Stimulated activated CD4-positive, alpha-beta T cell treated with anti-CD3 and anti-CD28 coated beads, Interleukin-15, amount 100 ng/mL, for 48 hours (primary cell): ENCODE measurements around the gene ERCC2.

Experiments used
- DNase-seq, 2 donors: peaks; one replicate each; pipeline ENCODE4 v3.0.0-alpha.2; 2020; ENCODE audit warnings: low read depth in 2 of 2

Gene ERCC2

GRCh38 chr19:45401815-45402214, 31.4 kb upstream of the ERCC2 start:
- DNase-seq, result no peak

DNA sequence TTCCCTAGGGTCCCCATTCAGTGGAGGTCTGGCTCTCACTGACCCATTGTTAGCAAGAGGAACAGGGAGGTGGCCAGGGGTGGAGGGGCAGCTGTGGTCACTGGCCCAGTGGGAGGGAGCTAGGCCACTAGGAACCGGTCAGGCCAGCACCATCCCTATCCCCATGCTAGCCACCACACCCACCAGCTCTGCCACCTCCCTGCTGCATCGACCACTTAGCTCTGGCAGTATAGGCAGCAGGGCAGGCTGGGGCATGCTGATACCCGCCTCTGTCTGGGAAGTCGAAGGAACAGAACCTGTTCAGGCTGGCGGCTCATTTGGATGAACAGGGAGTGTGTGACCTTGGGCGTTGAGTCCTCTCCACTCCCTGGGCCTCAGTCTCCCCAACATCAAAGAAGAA, 29.8 kb upstream of the ERCC2 start:
- no peak for DNase-seq

DNA sequence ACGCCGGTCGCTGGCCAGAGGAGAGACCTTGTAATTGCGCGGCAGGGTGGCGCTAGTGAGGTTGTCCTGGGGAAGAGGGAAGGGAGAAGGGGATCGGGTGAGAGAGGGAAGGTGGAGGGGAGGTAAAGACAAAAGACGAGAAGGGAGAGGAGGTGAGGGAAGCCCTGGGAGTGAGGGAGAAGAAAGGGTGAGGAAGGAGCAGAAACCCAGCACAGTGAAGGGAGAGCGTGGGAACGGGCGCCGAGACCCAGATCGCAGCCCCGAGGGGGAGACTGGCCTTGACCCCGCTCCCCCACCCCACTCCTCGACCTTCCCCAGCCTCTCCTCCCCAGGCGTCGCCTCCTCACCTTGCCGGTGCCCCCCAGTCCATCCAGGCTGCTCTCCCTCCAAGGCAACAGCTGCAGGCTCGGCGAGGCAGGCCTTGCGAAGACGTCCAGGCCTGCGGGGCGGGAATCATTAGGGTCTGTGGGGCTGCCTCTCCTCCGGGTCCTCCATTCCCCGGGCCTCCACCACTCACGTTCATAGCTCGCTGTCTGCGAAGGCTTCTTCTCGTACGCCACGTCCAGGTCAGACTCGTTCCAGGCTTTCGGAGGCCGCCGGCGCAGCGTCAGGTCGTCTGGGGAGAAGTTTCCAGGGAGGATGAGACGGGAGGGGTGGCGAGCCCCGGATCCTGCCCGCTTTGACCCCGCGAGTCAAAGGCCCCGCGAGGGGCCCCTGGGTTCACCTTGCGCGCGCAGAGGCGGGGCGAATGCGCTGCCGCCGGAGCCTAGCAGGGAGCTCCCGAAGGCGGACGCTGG, 25.6 kb upstream of the ERCC2 start:
- DNase-seq, result no peak

GRCh38 chr19:45391871-45392665, 21.7 kb upstream of the ERCC2 start:
- DNase-seq, result no peak

GRCh38 chr19:45391346-45391745, 21.0 kb upstream of the ERCC2 start:
- no peak for DNase-seq

DNA sequence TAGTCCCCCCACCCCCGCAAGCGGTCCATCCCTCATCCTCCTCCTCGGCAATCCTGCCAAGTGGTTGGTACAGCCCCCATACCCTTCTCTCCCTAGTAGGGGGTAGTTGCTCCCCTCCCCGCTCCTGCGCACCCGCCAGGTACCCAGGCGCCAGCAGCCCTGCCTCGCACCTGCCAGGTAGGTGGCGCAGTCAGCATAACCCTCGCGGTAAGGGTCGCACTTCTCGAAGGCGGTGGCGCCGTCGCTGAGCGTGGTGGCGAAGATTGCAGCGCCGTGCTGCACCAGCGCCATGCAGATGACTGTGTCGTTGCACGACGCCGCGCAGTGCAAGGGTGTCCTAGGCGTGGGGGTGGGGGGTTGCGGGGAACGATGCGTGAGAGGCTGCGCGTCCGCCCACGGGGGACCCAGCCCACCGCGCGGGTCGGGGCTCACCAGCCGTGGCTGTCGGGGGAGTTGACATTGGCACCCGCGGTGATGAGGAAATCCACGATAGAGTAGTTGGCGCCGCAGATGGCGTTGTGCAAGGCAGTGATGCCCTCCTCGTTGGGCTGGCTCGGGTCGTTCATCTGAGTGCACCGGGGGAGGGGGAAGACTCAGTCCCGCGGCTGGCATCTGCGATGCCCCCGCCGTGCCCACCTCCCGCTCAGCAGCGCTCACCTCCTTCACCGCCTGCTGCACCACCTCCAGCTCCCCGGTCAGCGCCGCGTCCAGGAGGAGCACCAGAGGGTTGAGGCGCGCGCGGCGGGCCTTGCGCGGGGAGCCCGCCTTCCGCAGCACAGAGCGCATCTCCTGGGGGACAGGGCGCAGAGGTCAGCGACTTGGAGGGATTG, 15.2 kb upstream of the ERCC2 start:
- DNase-seq, result no peak

DNA sequence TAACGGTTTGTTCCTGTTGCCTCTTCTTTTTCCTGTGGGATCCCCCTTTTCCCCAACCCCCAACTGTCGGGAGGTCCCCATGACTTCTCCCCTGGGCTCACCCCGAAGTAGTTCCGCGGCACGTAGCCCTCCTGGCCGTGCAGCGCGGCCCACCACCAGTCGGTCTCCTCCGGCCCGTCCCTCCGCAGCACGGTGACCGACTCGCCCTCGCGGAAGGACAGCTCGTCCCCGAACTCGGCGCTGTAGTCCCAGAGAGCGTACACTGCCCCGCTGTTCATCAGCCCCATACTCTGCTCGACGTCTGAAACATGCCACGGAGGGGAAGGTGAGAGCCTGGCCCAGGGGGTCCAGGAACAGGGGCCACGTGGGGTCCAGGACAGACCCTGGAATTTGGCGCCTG, 12.1 kb upstream of the ERCC2 start:
- DNase-seq, result no peak

- DNase-seq, result no peak
These were observed 9.7 kb upstream of the ERCC2 start for GRCh38 chr19:45380107-45380506.

DNA sequence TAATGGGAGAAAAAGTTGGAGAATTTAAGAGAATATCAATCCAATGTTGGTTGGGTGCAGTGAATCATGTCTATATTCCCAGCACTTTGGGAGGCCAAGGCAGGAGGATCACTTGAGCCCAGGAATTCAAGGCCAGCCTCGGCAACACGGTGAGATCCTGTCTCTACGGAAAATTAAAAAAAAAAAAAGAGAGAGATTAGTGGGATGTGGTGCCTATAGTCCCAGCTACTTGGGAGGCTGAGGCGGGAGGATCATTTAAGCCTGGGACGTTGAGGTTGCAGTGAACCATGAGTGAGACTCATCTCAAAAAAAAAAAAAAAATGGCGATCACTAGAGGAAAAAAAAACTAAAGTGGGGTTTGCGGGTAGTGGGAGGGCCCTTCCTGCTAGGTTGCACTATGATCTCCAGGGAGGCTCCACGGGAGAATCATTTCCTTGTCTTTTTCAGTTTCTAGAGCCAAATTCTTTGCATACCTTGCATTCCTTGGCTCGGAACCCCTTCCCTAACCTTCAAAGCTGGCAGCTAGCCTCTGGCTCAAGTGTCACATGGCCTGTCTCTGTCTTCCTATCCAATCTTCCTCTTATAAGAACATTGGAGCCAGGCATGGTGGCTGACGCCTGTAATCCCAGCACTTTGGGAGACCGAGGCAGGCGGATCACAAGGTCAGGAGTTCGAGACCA, 5.8 kb upstream of the ERCC2 start:
- no peak for DNase-seq

- no peak for DNase-seq
These were observed 1.5 kb downstream of the ERCC2 start for GRCh38 chr19:45368737-45369340.

GRCh38 chr19:45368127-45368526, 2.2 kb downstream of the ERCC2 start:
- no peak for DNase-seq

- DNase-seq, result no peak
These were observed 5.7 kb downstream of the ERCC2 start for GRCh38 chr19:45364696-45365095.

DNA sequence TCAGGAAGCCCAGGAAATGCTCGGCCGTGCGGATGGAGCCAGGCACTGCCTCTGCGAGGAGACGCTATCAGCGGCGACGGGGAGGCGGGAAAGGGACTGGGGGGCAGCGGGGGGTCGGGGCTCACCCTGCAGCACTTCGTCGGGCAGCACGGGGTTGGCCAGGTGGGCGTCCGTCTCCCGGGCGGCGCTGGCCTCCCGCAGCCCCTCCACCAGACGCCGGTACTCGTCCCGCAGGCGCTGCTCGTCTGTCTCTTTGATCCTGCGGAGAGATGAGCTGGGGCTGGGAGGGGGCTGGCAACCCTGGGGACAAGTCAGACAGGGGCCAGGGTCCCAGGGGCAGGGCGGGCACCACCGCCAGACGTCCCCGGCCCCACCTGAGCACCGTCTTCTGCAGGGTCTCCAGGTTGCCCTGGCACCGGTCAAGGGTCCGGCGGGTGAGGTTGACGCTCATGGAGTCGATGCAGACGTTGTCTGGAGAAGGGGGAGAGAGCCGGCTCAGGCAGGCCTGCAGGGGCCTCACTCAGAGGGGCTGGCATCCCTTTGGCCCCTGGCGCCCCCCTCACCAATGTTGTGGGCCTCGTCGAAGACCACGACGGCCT, 6.4 kb downstream of the ERCC2 start:
- no peak for DNase-seq

GRCh38 chr19:45362291-45362690, 8.1 kb downstream of the ERCC2 start:
- no peak for DNase-seq

- no peak for DNase-seq
These were observed 8.8 kb downstream of the ERCC2 start for GRCh38 chr19:45361608-45362007.

DNA sequence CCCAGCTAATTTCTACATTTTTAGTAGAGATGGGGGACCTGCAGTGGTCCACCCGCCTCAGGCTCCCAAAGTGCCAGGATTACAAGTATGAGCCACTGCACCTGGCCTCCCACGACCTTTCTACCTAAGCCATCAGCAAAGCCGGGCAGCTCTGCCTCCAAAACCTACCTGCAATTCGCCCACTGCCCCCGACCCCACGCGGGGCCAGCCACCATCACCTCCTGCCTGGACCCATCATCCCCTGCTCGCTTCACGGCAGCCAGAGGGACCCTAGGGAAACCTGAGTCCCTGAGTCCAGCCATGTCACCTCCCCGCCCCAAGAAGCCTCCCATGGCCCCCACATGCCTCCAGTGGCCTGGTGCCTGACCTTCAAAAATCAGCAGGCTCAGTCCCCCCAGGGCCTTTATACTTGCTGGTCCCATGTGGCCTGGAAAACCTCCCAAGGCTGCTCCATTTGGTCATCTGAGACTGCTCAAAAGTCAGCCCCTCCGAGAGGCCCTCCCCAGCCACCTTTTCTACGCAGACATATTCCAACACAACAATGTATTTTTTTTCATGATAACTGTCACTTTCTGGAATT, 12.1 kb downstream of the ERCC2 start:
- no peak for DNase-seq

DNA sequence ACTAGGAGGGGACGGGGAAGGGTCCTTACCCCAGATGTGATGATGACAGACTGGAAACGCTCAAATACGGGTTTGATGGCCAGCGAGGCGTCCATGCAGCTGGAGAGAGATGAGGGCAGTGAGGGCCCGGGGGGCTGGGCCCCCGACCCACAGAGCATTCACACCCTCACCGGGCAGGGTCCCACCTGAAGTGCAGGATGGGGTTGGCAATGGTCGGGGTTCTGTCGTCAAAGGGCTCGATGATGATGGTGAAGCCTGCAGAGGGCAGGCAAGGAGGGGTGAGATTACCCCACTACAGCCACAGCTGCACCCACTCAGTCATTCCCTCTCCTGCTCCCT, 13.0 kb downstream of the ERCC2 start:
- DNase-seq, result no peak

DNA sequence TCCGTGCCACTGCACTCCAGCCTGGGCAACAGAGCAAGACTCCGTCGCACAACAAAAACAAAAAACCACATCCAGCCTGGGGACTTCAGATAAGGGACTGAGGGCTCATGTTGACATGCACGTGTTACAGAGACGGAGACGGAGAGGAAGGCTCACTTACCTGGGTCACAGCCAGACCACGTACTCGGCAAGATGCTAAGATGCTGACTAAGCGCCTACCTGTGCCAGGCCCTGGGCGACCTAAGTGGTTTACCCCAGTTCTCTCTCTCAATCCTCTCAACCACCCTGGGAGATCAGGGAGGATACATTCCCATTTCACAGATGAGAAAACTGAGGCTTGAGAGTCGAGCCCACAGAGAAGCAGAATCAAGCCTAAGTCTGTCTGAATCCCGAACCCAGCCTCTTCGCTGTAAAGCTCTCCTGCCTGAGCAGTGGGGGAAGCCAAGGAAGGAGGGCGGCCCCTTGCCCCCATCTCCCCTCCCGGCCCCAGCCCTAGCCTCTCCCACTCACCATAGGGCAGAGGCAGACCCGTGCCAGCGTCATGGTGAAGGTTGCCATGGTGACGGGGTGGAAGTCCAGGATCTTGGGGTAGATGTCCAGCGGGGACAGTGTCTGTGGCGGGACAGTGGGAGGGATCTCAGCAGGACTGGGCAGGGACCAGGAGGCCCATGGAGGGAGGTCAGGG, 13.5 kb downstream of the ERCC2 start:
- DNase-seq, result no peak

DNA sequence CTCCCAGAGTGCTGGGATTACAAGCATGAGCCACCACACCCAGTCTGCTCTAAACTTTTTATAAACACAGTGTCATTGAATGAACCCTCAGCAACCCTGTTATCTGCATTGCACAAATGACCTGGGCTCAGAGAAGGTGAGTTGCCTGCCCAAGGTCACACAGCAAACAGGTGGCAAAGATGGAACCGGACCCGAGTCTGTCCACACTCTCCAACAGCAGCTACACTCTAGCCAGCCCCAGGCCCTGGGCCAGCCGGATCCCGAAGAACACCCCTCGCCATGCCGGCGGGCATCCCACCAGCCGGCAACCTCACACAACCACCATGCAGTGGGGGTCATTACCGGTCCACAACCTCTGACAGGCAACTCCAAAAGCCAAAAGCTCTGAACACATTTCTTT, 14.5 kb downstream of the ERCC2 start:
- DNase-seq, result no peak

DNA sequence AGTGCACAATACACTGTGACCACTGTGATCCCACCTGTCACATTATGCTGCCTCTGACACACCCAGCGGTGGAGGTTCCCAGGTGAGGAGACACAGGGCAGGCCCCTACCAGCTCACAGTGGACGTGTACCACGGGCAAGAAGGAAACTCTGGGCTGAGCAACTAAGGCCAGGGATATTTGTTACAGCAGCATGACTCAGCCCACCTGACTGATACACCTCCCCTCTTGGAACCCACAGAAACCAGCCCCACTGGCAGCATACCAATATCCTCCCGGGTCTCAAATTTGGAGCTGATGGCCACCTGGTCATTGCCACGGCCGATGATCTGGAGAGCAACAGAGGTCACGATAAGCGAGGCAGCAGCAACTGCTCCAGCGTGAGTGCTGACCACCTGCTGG, 15.0 kb downstream of the ERCC2 start:
- DNase-seq, result no peak
